Measurements from ENCODE around the gene FAM120B.

GRCh38 chr6:170405311-170405975, 98.9 kb downstream of the FAM120B start:
- TF ChIP-seq CTCF (IDR thresholded peaks at IDR 0.05; ENCODE audit: poor library complexity, severe bottlenecking) = no peak
- TF ChIP-seq EZH2 (IDR thresholded peaks at IDR 0.05; ENCODE audit: borderline replicate concordance, insufficient read depth, low read length, poor library complexity, severe bottlenecking) = no peak
- no peak for TF ChIP-seq EP300 (conservative IDR thresholded peaks at IDR 0.05; ENCODE audit: poor library complexity, severe bottlenecking)
- no peak for TF ChIP-seq RAD21 (conservative IDR thresholded peaks at IDR 0.05)
- TF ChIP-seq POLR2AphosphoS5 (IDR thresholded peaks at IDR 0.05) = no peak
